Measurements from ENCODE around the gene DENND1A. TPM values are rescaled to one million over a fixed set of nuclear protein-coding genes. Genes with fewer than 3 reads are reported as not detected.
"Not testable (repeated sequence)": the region's sequence is repeated elsewhere in the genome, so short reads cannot be mapped to it uniquely, and the experiment has no call there.

DENND1A gene
- total RNA-seq, 2 donors from 2014 or later = 12.6 to 22.7 TPM

DNA sequence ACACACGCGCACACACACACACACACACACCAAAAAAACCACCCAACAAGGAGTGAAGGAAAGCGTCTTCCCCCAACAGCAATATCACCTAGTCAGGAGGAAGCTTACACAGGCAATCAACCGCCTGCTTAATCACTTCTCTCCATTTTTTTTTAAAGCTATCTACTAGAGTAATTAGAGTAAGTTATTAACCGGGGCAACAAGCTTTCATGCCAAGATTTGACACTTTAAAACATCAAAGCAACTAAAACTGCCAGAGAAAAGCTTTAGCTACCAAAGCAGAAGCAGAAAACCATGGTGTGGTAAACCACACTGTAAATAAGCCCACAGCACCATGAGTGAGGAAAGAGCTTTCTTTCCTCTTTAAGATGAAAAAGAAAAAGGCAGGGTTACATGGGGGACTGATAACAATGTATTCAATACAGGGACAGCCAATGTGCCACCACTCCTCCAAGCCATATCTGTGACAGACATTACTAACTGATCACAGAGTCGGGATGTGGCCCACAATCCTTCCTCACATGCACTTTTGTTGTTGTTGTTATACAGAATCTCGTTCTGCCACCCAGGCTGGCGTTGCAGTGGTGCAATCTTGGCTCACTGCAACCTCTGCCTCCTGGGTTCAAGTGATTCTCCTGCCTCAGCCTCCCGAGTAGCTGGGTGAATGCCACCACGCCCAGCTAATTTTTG lies 291.8 kb downstream of the DENND1A start:
- Mint-ChIP-seq H3K27ac (no peak overlapping the region), H3K9me3 (no peaks in the 10 kb centered on the region), H3K36me3 (peaks cover 0 to 7% of the 10 kb centered on the region in 2 donors)
- ATAC-seq (peak; percentile 35 to 65), DNase-seq (ENCODE audit: low spot score in 2 of 2) (no peak)

DNA sequence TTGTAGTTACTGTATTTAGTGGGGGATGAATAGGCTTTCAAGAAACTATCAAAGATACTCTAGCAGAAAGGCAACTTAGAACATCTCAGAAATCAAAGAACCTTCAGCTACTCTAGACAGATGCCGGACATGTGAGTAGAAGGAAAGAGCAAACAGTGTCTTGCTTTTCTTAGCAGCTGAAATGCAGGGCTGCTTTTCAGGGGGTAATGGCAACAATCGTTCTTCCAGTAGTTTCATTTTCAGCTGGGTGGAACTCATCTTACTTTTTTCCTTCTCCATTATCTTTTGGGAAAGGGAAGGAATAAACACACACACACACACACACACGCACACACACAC lies 292.4 kb downstream of the DENND1A start:
- DNase-seq (ENCODE audit: low spot score in 2 of 2) (no peak), ATAC-seq (no peak)
- Mint-ChIP-seq H3K9me3 (no peaks in the 10 kb centered on the region), H3K36me3 (peaks cover 0 to 2% of the 10 kb centered on the region in 2 donors), H3K27ac (no peak overlapping the region)

DNA sequence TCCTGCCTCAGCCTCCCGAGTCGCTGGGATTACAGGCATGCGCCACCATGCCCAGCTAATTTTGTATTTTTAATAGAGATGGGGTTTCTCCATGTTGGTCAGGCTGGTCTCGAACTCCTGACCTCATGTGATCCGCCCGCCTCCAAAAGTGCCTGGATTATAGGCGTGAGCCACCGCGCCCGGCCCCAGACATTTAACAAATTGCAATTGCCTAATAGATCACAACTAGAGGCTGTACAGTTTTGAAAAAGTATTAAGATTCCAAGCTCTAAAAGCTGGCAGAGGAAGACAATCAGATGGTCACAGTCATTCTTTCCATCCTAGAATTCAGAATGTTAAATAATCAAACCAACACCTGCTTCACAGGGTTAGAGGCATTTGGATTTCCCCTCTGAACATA lies 293.1 kb downstream of the DENND1A start:
- H3K36me3 Mint-ChIP-seq; DNase-seq (ENCODE audit: low spot score in 2 of 2); H3K9me3 Mint-ChIP-seq; ATAC-seq; H3K27ac Mint-ChIP-seq: not testable (repeated sequence)

DNA sequence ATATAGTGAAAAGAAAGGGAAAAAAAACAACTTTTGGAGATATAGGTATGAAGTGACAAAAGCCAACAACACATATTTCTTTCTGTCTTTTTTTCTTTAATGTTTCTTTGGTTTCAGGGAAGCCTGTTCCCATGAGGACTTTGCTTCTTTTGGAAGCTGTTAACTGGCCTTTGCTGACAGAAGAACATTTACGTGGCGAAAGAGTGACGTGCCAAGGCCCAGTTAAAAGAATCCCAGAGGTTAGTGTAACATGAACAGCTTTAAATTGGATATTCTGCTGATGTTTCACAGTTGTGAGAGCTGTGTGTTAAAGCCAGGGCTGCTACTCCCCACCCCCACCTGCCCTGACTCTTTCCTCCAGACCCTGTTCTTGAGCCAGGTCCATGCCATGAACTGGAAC lies 298.1 kb downstream of the DENND1A start:
- H3K36me3 Mint-ChIP-seq = peaks cover 0 to 9% of the 10 kb centered on the region in 2 donors
- no peaks in the 10 kb centered on the region for H3K9me3 Mint-ChIP-seq
- no peak overlapping the region for H3K27ac Mint-ChIP-seq
- DNase-seq (ENCODE audit: low spot score in 2 of 2) = no peak
- ATAC-seq = no peak

DNA sequence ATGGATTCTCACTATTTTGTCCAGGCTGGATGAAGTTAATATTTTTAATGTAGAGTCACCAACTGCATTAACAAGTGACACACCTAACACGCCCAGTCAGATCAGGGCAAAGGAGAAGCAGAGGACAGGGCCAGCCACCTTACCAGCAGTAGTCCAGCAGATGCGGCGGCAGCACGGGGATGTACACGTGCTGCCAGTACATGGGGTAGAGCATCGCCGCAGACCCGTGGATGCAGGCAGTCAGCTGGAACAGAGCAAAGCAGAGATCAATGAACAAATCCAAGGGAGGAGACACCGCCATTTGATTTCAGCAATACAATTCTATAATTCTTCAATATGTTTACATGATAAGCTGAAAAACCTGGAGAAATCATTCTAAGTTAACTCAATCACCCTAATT lies 299.7 kb downstream of the DENND1A start:
- DNase-seq (ENCODE audit: low spot score in 2 of 2) (no peak), ATAC-seq (no peak)
- H3K27ac Mint-ChIP-seq = no peak overlapping the region
- H3K36me3 Mint-ChIP-seq = peaks cover 0 to 9% of the 10 kb centered on the region in 2 donors
- H3K9me3 Mint-ChIP-seq = no peaks in the 10 kb centered on the region

DNA sequence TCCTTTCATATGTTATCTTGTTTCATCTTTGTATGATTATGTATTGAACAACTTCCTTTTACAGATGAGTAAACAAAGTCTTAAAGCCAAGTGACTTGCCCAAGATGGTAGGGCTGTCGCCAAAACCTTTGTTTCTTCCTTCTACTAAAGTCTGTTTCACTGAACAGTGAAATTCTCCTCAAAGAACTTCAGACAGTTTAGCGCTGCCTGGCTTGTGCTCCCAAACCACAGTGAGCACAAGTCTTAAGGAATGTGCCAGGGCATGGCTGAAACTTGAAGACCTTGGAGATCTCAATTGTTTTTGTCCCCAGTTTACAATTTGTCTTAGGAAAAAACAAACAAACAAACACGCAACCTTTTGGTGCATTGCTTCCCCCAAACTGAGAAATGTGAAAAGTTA lies 300.4 kb downstream of the DENND1A start:
- no peak for ATAC-seq
- Mint-ChIP-seq H3K9me3 (peaks cover 0 to 5% of the 10 kb centered on the region in 2 donors), H3K36me3 (peaks cover 0 to 9% of the 10 kb centered on the region in 2 donors), H3K27ac (no peak overlapping the region)
- no peak for DNase-seq (ENCODE audit: low spot score in 2 of 2)

DNA sequence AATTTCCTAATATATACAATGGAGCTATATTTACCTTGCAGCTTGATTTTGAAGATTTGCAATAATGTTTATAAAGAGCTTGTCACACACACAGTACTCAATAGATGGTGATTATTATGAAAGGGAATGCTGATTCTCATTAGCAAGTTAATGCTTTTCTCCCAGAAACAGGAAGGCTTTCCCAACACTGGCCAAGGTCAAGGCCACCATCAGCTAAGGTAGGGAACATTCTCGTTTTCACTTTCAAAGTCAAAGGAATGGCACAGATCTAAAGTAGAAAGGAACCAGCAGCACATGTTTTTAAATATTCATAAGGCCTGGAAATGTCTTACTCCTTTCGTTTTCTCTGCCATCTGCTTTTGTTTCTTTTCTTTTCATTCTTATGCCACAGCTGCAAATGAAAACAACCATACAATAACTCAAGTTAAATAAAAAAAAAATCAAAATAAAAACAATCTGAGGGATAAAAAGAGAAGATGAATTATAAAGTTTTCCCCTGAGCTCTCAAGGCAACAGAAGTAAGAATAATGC lies 307.1 kb downstream of the DENND1A start:
- DNase-seq (ENCODE audit: low spot score in 2 of 2) = no peak
- Mint-ChIP-seq H3K9me3 (peaks cover 0 to 5% of the 10 kb centered on the region in 2 donors), H3K27ac (no peak overlapping the region), H3K36me3 (no peaks in the 10 kb centered on the region)
- no peak for ATAC-seq

DNA sequence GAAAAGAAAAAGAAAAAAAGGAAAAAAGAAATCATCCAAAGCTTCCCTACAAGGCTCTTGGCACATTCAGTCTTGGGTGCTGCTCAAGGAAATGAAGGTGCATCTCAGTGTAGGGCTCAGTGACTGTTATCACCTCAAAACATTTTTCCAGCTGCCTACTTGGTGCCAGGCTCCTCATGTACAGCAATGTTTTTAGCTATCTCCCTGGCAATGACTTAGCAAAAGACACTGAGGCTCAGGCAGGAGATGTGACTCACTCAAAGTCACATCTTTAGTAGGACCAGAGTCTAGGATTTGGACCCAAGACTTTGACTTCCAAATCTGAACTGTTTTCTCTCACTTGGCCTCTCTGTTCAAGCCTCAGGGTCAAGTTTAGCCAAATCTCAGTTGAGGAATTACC lies 309.7 kb downstream of the DENND1A start:
- peaks cover 0 to 5% of the 10 kb centered on the region in 2 donors for H3K9me3 Mint-ChIP-seq
- DNase-seq (ENCODE audit: low spot score in 2 of 2) = no peak
- no peak for ATAC-seq
- H3K27ac Mint-ChIP-seq = no peak overlapping the region
- no peaks in the 10 kb centered on the region for H3K36me3 Mint-ChIP-seq

DNA sequence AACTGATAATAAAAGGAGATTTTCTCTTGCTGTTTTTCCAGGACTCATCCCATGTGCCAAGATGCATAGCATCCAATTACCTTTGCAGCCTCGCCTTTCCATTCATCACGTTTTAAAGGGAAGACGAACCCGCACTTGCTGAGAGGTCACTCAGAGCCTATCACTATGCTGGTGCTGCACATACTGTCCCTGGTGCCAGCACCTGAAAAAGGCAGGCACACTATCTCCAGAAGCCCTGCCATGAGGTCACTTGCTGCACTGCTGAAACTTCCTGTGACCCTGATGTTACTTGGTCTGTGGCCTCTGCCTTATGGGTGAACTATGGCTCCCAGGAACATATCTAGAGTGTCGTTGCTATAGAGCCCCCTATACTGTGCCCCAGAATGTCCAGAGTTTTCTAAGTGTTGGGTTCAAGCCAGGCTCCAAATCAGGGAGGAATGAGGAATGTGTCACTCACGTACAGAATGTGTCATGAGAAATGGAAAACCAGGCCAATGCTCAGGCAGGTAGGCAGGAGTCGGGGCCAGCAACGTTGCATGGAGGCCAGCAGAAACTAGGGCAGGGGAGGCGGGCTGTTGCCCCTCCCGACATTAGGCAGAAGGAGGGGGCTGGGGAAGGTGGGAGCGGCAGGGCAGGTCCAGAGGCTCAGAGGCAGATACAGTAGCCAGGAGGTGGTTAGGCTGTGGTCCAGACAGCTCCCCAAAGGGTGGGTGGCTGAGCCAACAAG lies 311.8 kb downstream of the DENND1A start:
- ATAC-seq (no peak), DNase-seq (ENCODE audit: low spot score in 2 of 2) (no peak)
- Mint-ChIP-seq H3K27ac (no peak overlapping the region), H3K9me3 (no peaks in the 10 kb centered on the region), H3K36me3 (no peaks in the 10 kb centered on the region)

DNA sequence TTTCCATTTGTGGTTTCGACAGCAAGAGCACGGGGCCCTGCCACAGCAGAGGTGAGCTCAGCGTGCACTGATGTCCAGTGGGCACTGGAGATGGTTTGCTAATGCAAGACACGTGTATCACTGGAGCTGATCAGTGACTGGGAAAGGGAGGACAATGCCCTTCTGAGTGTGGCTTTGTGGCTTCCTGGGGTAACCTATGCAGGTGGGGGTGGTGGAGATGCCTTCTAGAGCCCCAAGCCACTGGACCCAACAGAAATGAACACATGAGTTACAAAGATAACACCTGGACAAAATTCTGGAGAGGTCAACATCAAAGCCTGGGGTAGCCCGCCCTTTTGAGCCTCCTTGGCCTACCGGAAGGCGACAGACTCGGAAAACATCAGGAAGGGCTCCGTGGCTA lies 312.6 kb downstream of the DENND1A start:
- no peak for DNase-seq (ENCODE audit: low spot score in 2 of 2)

DNA sequence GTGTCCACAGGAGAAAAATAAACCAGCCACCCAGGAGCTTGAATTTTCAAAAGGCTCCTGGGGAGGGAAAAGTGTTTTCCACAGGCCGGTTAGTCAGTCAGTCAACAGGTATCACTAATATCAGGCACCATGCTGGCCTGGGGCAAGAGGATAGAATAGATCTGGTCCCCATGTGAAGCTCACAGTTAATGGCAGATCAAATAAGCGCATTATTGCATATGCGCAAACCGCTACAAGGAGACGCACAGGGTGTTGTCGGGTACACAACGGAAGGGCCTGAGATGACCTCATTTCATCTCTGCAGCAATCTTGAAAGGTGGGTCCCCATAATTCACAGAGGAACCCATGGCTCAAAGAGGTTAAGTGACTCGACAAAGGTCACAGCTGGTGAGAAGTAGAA lies 313.2 kb downstream of the DENND1A start:
- H3K36me3 Mint-ChIP-seq = no peaks in the 10 kb centered on the region
- no peaks in the 10 kb centered on the region for H3K9me3 Mint-ChIP-seq
- peak overlapping the region in 1 of 2 donors; percentile 72 for H3K27ac Mint-ChIP-seq
- ATAC-seq (no peak), DNase-seq (ENCODE audit: low spot score in 2 of 2) (no peak)

More for the DNA sequence above, 312.6 kb downstream of the DENND1A start:
- Mint-ChIP-seq H3K36me3 (no peaks in the 10 kb centered on the region), H3K27ac (no peak overlapping the region), H3K9me3 (no peaks in the 10 kb centered on the region)
- ATAC-seq = no peak

DNA sequence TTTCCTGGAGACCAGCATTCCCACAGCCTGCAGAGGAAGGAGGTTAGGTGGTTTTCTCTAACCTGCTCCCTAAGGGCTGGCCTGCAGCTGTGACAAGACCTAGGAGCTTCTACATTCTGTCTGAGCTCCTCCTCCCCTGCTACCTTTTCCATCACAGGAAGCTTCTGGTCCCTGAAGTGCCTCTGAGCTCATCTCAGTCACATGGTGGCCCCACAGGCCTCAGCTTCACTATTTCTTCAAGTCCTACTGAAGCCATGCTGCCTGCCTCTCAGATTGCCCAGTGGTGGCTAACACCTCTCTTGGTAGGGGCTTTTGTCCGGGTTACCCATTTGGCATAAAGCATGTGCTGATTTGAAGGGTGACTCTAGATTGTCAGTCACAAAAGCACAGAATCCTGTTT lies 314.5 kb downstream of the DENND1A start:
- H3K36me3 Mint-ChIP-seq = no peaks in the 10 kb centered on the region
- ATAC-seq = no peak
- no peaks in the 10 kb centered on the region for H3K9me3 Mint-ChIP-seq
- peak overlapping the region in 1 of 2 donors; percentile 66 for H3K27ac Mint-ChIP-seq
- no peak for DNase-seq (ENCODE audit: low spot score in 2 of 2)

DNA sequence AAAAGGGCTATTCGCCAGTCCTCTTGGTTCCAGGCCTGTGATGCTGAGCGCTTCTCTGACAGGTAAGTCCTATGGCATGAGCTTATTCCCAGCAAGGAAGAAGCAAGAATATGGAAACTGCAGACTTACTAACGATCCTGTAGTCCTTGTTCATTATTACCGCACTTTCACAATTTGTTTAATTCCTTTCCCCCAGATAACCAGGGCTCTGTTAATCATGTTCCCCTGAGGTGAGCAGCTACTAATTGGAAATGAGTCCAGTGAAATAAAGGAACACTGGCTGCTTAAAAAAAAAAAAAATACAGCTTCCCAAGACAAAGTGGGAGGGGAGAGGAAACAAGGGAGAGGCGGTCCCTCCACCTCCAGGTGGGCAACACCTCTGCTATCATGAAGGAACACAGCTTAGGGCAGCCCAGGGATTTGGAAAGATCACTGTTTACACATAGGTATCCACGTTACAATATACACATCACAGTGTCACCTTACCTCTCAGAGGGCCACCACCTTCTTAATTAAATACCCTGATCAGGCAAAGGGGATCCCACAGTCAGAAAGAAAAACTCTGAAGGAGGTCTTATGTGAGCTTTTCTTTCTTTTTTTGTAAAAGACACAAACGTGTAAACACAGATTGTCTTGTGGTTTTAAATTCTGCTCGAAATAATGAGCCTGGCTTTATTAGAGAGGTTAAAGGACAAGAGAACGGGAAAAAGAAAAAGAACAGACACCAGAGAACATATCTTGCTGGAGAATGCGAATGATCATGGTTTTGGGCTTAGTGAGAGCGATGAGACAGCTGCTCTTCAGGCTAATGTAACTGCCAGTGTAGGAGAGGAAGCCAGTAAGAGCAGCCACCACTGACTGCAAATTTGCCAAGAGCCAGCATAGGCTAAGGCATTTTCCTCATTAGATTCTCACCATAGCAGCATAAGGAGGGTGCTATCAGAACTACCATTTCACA lies 315.3 kb downstream of the DENND1A start:
- Mint-ChIP-seq H3K27ac (no peak overlapping the region), H3K9me3 (no peaks in the 10 kb centered on the region), H3K36me3 (no peaks in the 10 kb centered on the region)
- no peak for DNase-seq (ENCODE audit: low spot score in 2 of 2)
- no peak for ATAC-seq

DNA sequence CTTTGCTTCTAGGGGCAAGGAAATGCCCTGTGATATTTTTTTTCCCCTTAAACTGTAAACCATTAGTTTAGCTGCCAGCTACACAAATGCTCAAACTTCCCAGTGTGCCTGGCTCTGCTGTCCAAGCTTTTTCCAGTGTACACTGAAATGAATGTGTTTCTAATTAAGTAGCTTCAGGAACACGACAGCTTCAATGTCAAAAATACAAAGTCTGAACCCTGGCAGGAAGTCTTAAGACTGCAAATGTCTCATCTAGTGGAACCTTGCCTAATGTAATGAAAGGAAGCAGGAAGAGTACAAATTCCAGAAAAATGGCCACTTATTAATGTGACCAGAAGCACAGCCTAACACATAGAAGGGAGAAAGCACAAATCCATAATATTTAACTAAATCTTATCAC lies 318.7 kb downstream of the DENND1A start:
- H3K9me3 Mint-ChIP-seq = no peaks in the 10 kb centered on the region
- no peaks in the 10 kb centered on the region for H3K36me3 Mint-ChIP-seq
- ATAC-seq = no peak
- no peak for DNase-seq (ENCODE audit: low spot score in 2 of 2)
- H3K27ac Mint-ChIP-seq = no peak overlapping the region

DNA sequence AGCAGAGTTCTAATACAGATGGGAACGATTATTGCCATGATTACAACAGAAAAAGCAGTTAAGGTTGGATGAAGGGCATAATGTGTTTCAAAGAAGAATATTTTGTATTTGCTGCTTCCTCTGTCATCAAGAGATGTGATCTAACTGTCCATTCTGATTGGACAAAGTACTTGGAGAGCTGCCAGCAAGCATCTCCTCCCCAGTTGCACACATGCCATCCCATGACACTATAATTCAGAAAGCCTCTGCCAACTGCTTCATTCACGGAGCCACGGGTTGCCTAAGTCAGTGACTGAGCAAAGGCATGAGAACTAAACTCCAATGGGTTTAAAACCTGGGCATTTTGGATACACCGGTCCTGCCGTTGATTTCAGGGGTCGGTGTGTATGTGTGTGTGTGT lies 320.1 kb downstream of the DENND1A start:
- ATAC-seq = no peak
- no peaks in the 10 kb centered on the region for H3K9me3 Mint-ChIP-seq

DNA sequence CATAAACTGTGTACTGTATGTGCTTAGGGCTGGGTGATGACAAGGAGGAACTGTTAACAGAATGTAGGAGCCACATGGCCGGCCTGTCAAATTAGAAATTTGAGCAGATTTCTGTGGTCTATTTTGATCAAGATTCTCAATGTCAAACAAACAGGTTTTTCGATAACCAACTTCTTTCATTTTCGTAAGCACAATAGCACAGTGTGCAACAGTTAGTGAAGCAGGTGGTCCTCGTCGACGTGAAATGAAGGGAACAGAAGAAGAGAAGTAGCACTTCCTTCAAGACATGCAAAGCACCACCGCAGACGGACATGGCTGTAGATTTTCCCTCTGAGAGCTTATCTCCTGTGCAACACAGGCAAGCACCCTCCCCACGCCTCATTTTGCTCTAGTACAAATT lies 321.8 kb downstream of the DENND1A start:
- no peaks in the 10 kb centered on the region for H3K36me3 Mint-ChIP-seq
- H3K27ac Mint-ChIP-seq = no peak overlapping the region
- DNase-seq (ENCODE audit: low spot score in 2 of 2) (no peak), ATAC-seq (no peak)
- no peaks in the 10 kb centered on the region for H3K9me3 Mint-ChIP-seq

More for the DNA sequence above, 320.1 kb downstream of the DENND1A start:
- H3K27ac Mint-ChIP-seq = no peak overlapping the region
- no peaks in the 10 kb centered on the region for H3K36me3 Mint-ChIP-seq
- no peak for DNase-seq (ENCODE audit: low spot score in 2 of 2)

DNA sequence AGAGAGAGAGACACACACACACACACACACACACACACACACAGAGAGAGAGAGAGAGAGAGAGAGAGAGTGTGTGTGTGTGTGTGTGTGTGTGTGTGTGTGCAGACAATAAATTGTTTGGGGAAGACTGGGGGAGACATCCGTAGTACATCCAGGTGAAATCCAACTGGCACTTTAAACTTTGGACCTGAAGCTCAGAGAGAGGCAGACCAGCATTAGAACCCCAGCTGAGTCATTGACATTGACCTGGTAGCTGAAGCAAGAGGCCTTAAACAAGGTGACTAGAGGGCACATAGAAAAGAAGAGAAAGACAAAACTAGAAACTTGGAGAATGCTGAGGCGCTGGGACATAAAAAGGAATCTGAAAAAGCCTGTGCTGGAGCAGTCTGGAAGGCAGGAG lies 322.4 kb downstream of the DENND1A start:
- ATAC-seq = no peak

More for the DNA sequence above, 322.4 kb downstream of the DENND1A start:
- Mint-ChIP-seq H3K36me3 (no peaks in the 10 kb centered on the region), H3K9me3 (no peaks in the 10 kb centered on the region), H3K27ac (peak overlapping the region; percentile 0 to 44)
- no peak for DNase-seq (ENCODE audit: low spot score in 2 of 2)

All from activated naive CD4-positive, alpha-beta T cell treated with anti-CD3 and anti-CD28 coated beads, Interleukin-2, amount 50 U/mL, for 72 hours (primary cell).